ENCODE measurements around the gene C11orf91. TPM values are rescaled to one million over a fixed set of nuclear protein-coding genes. Genes with fewer than 3 reads are reported as not detected.

The C11orf91 gene
- total RNA-seq, 1 donor from 2014 or later = not detected

- Histone ChIP-seq H3K9me3 (replicated peaks) (no peaks in the 10 kb centered on the region), H3K27ac (replicated peaks) (peak overlapping the region; percentile 93), H3K4me1 (peaks cover 96% of the 10 kb centered on the region), H3K36me3 (peaks cover 39% of the 10 kb centered on the region), H3K27me3 (ENCODE audit: low read depth) (no peaks in the 10 kb centered on the region), H3K4me3 (peak overlapping the region; percentile 35)
- no peak for TF ChIP-seq CTCF (IDR thresholded peaks at IDR 0.05; ENCODE audit: borderline replicate concordance)
- intact Hi-C loops (cut with micrococcal nuclease) = no loop called here
- no peak for DNase-seq
Measured at GRCh38 chr11:33723238-33723881, 22.7 kb upstream of the C11orf91 start.

GRCh38 chr11:33722590-33723234, 22.1 kb upstream of the C11orf91 start:
- Histone ChIP-seq H3K9me3 (replicated peaks) (no peaks in the 10 kb centered on the region), H3K4me3 (peak overlapping the region; percentile 35), H3K27ac (replicated peaks) (peak overlapping the region; percentile 93), H3K36me3 (peaks cover 45% of the 10 kb centered on the region), H3K4me1 (peaks cover 99% of the 10 kb centered on the region), H3K27me3 (ENCODE audit: low read depth) (no peaks in the 10 kb centered on the region)
- no peak for TF ChIP-seq CTCF (IDR thresholded peaks at IDR 0.05; ENCODE audit: borderline replicate concordance)
- no peak for DNase-seq
- intact Hi-C loops (cut with micrococcal nuclease) = no loop called here

GRCh38 chr11:33721984-33722383, 21.4 kb upstream of the C11orf91 start:
- intact Hi-C loops (cut with micrococcal nuclease) = no loop called here
- Histone ChIP-seq H3K4me3 (peak overlapping the region; percentile 10), H3K36me3 (peaks cover 52% of the 10 kb centered on the region), H3K4me1 (peaks cover 100% of the 10 kb centered on the region), H3K9me3 (replicated peaks) (no peaks in the 10 kb centered on the region), H3K27me3 (ENCODE audit: low read depth) (no peaks in the 10 kb centered on the region), H3K27ac (replicated peaks) (peak overlapping the region; percentile 93)
- DNase-seq = no peak
- TF ChIP-seq CTCF (IDR thresholded peaks at IDR 0.05; ENCODE audit: borderline replicate concordance) = no peak

GRCh38 chr11:33721426-33721825, 20.8 kb upstream of the C11orf91 start:
- Histone ChIP-seq H3K4me1 (peaks cover 100% of the 10 kb centered on the region), H3K27ac (replicated peaks) (peak overlapping the region; percentile 93), H3K36me3 (peaks cover 58% of the 10 kb centered on the region), H3K9me3 (replicated peaks) (no peaks in the 10 kb centered on the region), H3K27me3 (ENCODE audit: low read depth) (no peaks in the 10 kb centered on the region), H3K4me3 (no peak overlapping the region)
- intact Hi-C loops (cut with micrococcal nuclease) = no loop called here
- TF ChIP-seq CTCF (IDR thresholded peaks at IDR 0.05; ENCODE audit: borderline replicate concordance) = no peak
- DNase-seq = no peak

- Histone ChIP-seq H3K4me3 (no peak overlapping the region), H3K27ac (replicated peaks) (peak overlapping the region; percentile 93), H3K9me3 (replicated peaks) (no peaks in the 10 kb centered on the region), H3K36me3 (peaks cover 71% of the 10 kb centered on the region), H3K27me3 (ENCODE audit: low read depth) (no peaks in the 10 kb centered on the region), H3K4me1 (peaks cover 100% of the 10 kb centered on the region)
- no peak for TF ChIP-seq CTCF (IDR thresholded peaks at IDR 0.05; ENCODE audit: borderline replicate concordance)
- intact Hi-C loops (cut with micrococcal nuclease) = no loop called here
- DNase-seq = no peak
Measured at GRCh38 chr11:33719587-33719986, 19.0 kb upstream of the C11orf91 start.
